T-helper 1 cell treated with Interleukin-12 subunit alpha and Interleukin-12 subunit beta and Interleukin-4 antibody, amounts not matched to agents 30 ng/mL and 1 ng/mL, for 36 hours (primary cell): ENCODE measurements around the gene TEX28. TPM values are rescaled to one million over a fixed set of nuclear protein-coding genes. Genes with fewer than 3 reads are reported as not detected.
"Not testable (repeated sequence)": the region's sequence is repeated elsewhere in the genome, so short reads cannot be mapped to it uniquely, and the experiment has no call there.

Experiments used
- intact Hi-C: fragments of 100-400 bp; cut with micrococcal nuclease; formaldehyde crosslinking; loops from one replicate; pipeline ENCODE4 v1.15.1; 2024
- total RNA-seq: library from RNA; stranded (reverse); gene quantifications from 2 replicates; pipeline ENCODE4 v1.2.3, GENCODE V29; 2022

The TEX28 gene
- total RNA-seq, 1 donor from 2014 or later, result not detected

DNA sequence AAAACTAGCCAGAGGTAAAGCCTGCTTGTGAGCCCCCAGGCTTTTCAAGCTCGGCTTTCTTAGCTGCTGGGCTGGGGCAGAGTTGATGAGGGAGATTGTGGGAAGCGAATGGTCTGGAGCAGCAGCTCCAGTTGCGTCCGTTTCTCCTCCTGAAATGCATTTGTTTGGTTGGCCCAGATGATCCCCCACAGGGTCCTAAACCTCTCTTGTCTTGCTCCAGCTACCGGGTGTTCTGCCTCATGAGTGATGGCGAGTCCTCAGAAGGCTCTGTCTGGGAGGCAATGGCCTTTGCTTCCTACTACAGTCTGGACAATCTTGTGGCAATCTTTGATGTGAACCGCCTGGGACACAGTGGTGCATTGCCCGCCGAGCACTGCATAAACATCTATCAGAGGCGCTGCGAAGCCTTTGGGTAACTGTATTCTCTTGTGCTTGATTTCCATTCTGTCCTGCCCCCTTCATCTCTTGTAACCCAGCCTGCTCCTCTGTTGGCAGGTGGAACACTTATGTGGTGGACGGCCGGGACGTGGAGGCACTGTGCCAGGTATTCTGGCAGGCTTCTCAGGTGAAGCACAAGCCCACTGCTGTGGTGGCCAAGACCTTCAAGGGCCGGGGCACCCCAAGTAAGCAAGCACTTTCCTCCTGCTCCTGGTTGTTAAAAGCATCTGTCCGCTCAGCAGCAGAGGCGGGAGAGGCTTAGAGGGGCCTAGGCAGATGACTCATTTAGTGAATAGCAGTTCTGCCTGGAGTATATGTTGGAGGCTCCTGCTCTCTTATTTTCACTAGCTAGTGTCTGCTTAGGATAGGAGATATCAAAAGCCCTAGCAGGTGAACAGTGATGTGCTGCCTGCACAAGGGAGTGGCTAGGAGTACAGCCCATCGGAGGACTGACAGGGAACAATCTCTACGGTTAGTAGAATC is 16.0 kb upstream of the TEX28 start:
- intact Hi-C loops, result no loop called here

DNA sequence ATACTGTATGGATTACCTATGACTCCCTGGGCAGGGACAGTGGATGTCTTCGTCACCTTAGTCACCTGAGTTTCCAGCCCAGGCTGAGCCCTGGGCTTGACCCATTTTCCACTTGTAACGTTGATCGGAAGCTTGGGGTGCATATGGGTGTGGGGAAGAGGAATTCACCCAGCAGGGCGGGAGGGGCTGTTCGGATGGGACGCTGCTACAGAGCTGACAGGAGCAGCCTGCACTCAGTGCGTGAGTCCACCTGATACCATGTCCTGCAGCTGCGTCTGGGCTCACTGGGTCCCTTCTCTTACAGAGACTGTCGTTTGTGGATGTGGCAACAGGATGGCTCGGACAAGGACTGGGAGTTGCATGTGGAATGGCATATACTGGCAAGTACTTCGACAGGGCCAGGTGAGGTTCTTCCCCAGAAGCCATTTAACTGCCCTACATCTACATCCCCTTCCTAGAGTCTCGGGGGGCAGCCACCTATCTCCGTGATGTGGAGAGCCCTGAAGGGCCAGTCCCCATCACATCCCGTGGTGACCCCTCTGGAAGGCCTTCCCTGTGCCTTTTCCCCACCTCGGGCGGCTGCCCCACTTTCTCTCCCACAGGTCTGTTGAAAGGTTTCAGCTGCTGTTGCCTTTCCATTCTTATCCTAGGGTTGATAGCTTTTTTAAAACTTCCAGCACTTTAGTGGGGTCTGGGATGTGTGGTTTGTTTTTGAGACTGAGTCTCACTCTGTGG is 14.3 kb upstream of the TEX28 start:
- intact Hi-C loops, result loop anchor here (2.0 kb wide), 1 partner anchor 60 kb away; no protein-coding TSS in a partner anchor

DNA sequence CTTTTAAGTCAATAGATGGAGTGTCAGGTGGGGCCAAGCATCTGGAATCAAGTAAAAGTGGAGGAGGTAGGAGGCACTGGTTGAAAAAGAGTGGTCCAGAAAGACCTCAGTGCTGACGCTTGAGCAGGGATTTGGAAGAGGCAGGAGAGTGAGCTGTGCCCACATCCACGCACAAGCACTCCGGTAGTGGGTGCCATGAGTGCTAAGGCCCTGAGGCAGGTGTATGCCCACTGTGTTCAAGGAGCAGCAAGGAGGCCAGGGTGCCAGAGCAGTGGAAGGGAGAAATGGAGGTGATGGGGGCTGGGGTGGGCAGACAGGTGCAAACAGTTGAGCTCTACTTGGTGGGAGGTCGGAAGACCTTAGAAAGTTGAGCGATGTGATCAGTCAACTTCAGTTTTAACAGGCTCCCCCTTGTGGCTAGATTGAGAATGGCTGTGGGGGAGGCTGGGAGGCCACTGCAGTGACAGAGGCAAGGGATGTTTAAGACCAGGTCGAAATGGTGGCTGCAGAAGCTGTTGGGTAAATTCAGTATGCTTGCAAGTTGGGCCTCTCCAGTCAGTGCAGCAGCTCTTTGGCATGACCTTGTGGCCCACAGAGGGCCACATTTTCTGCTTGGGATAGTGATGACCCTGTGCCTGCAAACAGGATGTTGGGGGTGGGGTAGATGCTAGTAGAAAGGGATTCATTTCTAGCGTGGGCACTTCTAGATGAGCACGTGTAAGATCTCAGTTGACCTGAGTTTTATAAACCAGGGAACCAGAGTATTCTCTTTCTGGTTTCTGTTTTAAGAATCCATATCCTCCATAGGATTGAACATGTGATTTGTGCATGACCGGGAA is 13.4 kb upstream of the TEX28 start:
- intact Hi-C loops, result loop anchor here (1.0 to 2.0 kb wide), 3 partner anchors 19 to 172 kb away; no protein-coding TSS in a partner anchor

DNA sequence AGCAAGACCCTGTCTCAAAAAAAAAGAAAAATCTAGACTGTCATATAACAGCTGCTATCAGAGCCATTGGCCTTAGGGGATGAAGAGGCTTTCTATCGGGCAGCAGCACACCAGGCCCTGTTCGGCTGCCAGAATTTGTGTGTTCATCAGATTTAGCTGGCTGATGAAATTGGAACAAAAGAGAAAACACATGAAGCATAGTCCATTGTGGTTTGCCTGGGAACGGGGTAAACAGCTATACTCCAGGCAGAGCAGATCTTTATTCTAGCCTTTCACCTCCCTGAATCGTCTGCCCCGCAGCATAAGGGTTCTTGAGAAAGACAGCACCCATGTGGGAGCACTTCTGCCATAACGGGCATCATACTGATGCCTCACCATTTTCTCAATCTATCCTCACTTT is 12.3 kb upstream of the TEX28 start:
- intact Hi-C loops, result no loop called here

DNA sequence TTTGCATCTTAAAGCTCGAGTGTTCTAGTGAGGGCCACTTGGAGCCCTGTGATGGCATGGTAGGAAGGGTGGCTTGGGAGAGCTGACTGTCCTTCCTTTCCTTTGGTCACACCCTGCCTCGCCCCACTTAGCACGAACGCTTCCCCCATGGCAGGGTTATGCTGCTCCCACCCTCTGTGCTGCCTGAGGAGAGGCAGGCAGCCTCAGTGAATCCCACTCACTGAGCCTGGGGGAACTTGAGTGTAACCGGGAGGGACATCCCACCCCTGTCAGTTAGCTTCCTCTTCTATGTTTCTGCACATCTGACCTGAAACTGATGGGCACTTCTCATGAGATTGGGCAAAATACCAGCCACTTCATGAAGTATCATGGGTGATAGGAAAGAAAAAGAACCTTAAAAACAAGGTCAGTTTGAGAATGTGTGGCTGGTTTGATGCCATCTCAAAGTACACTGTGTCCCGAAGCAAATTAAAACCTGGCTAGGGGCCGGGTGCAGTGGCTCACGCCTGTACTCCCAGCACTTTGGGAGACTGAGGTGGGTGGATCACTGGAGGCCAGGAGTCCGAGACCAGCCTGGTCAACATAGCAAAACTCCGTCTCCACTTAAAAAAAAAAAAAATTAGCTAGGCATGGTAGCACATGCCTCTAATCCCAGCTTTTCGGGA is 10.7 kb upstream of the TEX28 start:
- intact Hi-C loops, result no loop called here

DNA sequence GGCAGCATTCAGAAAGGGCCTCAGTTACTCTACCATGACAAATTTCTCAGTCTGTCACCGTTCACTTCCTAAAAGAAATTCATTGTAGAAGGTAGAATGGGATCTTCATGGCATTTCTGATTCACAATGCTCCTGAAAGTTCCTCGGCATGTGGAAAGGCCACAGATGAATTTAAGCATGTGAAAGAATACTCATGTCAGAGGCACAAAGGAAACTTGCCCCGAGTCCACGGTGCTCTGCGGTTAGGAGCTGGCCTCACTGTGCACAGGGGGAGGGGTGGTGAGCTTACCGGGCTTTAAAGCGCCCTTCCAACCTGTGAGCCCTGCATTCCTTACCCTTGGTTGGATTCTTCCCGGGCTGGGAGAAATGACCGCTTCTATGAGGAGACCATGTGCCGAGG is 9.9 kb upstream of the TEX28 start:
- intact Hi-C loops, result no loop called here

DNA sequence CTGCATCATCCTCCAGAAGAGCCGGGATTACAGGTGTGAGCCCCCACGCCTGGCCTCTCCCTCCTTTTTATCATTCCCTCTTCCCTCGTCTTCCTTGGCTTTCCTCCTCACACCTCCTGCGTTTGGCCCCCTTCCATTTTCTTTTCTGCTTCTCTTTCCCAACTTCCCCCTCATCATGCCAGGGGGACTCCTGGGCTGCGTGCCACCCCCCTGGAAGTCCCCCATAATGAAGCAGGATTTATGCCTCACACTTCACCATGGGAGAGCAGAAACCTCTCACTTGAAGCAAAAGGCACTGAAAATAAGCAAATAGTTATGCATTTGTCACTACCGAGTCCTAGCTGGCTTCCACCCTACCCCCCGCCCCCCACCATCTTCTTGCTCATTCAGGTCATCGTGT is 8.6 kb upstream of the TEX28 start:
- intact Hi-C loops, result no loop called here

DNA sequence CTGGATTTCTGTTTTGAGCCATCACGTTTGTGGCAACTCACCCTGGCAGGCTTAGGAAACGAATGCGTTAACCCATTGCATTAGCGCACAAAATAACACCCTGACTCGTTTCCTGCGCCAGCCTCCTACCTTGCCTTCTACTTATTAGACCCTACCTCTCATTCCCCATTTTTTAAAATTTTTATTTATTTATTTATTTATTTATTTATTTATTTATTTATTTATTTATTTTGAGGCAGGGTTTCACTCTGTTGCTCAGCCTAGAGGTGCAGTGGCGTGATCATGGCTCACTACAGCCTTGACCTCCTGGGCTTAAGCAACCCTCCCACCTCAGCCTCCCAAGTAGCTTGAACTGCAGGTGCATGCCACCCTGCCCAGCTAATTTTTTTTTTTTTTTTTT is 8.1 kb upstream of the TEX28 start:
- intact Hi-C loops, result not testable (repeated sequence)

DNA sequence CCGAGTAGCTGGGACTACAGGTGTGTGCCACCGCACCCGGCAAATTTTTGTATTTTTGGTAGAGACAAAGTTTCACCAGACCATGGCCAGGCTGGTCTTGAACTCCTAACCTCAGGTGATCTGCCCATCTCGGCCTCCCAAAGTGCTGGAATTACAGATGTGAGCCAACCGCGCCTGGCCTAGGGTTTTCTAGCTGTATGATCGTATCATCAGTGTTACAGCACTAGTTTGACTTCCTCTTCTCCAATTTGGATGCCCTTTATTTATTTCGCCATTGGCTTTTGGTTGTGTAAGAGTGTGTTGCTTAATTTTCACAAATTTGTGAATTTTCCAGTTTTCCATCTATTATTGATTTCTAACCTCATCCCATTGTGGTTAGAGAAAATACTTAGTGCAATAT is 5.9 kb upstream of the TEX28 start:
- intact Hi-C loops, result no loop called here

DNA sequence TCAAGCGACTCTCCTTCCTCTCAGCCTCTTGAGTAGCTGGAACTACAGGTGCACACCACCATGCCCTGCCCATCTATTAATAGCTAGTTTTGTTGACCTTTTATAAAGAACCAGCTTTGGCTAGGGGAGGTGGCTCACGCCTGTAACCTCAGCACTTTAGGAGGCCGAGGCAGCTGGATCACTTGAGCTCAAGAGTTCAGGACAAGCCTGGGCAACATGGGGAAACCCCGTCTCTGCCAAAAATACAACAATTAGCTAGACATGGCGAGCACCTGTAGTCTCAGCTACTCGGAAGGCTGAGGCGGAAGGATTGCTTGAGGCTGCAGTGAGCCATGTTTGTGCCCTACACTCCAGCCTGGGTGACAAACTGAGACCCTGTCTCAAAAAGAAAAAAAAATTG is 3.4 kb upstream of the TEX28 start:
- intact Hi-C loops, result no loop called here

DNA sequence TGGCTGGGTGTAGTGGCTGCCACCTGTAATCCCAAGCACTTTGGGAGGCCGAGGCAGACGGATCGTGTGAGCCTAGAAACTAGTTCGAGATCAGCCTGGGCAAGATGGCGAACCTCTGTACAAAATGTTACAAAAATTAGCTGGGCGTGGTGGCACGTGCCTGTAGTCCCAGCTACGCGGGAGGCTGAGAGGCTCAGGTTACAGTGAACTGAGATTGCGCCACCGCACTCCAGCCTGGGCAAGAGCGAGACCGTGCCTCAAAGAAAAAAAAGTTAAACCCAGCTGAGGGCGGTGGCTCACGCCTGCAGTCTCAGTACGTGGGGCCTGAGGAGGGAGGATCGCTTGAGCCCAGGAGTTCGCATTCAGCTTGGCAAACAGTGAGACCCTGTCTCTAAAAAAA is 1.8 kb upstream of the TEX28 start:
- intact Hi-C loops, result no loop called here

DNA sequence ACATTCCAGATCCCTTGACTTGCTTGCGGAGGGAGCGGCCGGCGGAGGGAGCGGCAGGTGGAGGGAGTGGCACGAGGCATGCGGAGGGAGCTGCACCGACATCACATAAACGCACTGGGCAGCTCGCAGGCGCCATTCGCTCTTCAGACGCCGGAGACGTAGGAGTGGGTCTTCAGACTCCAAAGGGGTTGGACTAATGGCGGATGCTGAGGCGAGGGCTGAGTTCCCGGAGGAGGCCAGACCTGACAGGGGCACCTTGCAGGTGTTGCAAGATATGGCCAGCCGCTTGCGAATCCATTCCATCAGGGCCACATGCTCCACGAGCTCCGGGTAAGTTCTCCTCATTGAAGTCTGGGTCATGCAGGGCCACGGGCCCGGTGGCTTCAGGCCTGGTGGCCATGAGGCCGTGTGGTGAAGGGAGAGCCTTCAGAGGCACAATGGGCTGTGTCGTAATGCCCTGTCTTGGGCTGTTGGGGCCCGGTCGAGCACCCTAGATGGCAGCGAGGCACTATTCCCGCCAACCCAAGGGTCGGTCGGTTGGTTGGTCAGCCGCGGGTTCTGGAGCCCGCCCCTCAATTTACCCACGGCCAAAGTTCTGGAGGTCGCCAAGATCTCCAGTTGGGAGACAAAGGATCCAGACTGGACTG is 863 bp upstream of the TEX28 start, which contains the start of gene TKTL1:
Gene TKTL1, plus strand, starts transcription at position 132 of the 647 bp plus-strand sequence. Its CDS starts 65 bp downstream, at position 197.
- intact Hi-C loops, result no loop called here

DNA sequence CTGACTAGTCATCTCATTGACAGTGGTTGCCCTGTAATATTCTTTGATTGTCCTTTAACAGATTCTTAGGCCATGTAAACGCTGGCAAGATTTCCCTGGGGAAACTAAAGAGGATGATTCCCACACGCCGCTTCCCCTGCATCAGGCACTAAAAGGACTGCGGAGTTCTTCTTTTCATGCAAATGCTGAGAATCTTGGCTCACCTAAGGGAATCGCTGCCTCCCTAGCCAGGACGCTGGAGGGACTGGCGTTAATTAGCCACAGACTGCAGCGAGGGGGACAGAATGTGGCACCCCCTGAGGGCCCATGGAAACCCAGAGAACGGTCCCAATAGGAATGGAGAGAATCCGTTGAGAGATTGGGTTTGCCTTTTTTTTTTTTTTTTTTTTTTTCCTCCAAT is 8.5 kb downstream of the TEX28 start:
- intact Hi-C loops, result not testable (repeated sequence)

DNA sequence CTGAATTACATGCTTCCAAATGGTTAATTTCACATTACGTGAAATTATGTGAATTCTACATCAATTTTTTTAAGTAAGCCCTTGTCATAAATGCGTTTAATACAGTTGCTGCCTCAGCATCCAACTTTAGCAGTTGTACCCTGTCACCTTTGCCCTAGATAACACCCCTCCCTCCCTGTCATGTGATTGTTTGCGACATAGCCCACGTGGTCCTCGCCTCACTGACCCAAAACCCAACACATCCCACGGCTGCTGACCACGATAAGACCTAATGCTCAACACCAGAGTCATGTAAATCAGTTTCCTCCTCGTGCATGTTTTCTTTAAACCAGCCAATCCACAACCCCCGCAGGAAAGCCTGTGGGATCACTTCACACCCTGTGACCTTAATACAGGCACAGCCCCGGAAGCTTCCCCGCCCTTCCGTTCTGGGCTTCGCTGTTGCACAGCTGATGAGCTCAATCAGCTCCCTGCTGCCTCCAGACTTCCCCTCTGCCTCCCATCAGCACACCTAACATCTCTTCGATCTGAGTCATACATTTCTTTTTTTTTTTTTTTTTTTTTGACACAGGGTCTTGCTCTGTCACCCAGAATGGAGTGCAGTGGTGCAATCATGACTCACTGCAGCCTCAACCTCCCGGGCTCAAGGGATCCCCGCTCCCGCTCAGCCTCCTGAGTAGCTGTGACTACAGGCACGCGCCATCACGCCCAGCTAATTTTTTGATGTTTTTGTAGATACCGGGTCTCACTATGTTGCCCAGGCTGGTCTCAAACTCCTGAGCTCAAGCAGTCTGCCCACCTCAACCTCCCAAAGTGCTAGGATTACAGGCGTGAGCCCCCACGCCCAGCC is 10.2 kb downstream of the TEX28 start:
- intact Hi-C loops, result not testable (repeated sequence)

DNA sequence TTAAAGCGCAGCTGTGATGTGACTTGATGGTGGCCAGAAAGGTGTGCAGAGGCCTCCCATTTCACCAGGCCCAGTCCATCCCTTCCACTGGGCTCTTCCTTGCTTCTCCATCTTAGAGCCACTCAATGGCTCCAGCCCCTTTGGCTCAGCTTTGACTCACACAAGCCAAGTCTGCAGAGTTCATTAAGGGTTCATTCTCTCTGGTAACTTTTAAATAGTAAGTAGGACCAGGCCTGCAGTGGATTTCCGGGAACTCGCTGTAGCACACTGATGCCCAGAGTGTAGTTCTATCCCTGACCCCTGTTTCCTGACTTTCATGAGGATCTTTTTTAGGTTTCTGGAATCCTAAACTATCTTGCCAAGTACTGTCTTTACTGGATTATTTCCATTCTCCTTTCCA is 25.7 kb downstream of the TEX28 start:
- intact Hi-C loops, result not testable (repeated sequence)

DNA sequence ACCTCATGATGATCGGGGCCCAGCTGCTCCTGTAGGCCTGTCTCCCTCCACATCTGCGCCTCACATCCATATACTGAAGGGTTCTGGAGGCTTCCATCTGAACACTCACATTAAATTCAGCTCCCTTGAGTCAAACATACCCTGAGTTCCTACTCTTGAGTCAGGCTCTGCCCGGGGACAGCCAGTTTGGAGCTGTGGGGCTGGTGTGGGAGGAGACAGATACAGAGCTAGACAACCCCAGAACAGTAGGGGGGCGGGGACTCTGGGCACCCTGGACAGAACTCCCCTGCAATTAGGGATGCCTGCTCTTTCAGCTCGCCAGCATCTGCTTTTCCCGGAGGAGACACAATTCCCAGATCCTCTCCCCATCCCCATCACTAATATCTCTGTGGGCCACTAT is 31.9 kb downstream of the TEX28 start:
- intact Hi-C loops, result not testable (repeated sequence)

DNA sequence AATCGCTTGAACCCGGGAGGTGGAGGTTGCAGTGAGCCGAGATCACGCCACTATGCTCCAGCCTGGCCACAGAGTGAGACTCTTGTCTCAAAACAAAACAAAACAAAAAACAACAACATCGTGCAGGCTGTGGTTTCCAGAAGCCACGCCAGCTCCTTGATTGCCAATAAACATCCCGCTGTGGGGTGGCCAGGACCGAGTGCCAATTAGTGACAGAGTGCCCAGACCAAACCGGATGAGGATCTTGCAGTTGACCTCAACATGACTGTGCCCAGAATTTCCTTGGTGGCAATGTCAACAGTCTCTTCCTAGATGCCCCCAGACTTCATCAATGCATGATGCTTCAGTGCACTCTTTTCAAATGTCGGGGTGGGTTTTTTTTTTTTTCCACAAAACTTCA is 36.2 kb downstream of the TEX28 start:
- intact Hi-C loops, result not testable (repeated sequence)

DNA sequence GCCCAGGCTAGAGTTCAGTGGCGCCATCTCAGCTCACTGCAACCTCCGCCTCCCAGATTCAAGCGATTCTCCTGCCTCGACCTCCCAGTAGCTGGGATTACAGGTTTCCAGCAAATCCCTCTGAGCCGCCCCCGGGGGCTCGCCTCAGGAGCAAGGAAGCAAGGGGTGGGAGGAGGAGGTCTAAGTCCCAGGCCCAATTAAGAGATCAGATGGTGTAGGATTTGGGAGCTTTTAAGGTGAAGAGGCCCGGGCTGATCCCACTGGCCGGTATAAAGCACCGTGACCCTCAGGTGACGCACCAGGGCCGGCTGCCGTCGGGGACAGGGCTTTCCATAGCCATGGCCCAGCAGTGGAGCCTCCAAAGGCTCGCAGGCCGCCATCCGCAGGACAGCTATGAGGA is 37.6 kb downstream of the TEX28 start, which contains the start of gene OPN1MW3:
Gene OPN1MW3, plus strand, starts transcription at position 301 of the 400 bp plus-strand sequence. Its CDS starts 38 bp downstream, at position 339.
- intact Hi-C loops, result not testable (repeated sequence)

DNA sequence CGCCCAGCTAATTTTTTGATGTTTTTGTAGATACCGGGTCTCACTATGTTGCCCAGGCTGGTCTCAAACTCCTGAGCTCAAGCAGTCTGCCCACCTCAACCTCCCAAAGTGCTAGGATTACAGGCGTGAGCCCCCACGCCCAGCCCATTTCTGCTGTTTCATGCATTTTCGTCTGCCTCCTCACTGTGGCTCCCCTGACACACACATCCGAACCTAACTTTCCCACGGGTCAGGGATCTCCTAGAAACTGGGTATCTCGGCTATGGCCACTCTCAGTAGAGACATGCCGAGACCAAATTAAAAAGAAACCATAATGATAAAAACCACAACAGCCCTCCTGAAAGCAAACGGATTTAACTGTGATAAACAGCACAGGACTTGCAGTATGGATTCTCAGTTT is 46.8 kb downstream of the TEX28 start:
- intact Hi-C loops, result not testable (repeated sequence)
